GM13977 (cell line): ENCODE data around the gene CENPP.

Experiments used
- DNase-seq: peaks from one replicate; pipeline ENCODE4 v3.0.0; 2012; ENCODE audit warnings: low spot score
- in situ Hi-C: fragments of 300-500 bp; cut with MboI; formaldehyde crosslinking; loops from one replicate; pipeline ENCODE4 v1.12.0; 2022; ENCODE audit warnings: low sequenced_read_pairs, low pct_unique_long_range_greater_than_20kb, mixed read lengths, inconsistent platforms; ENCODE audit not compliant: unreplicated experiment
- TF ChIP-seq, protein P1 (sequence below): IDR thresholded peaks from 2 replicates; pipeline ENCODE4 v1.5.1; 2012; ENCODE audit warnings: mild to moderate bottlenecking, control low read depth; ENCODE audit not compliant: insufficient read depth; ENCODE audit errors: extremely low read depth, missing control alignments

The CENPP gene

GRCh38 chr9:92486371-92486770 is 160.6 kb downstream of the CENPP start:
- no peak for DNase-seq
- in situ Hi-C loops, result no loop called here
- TF ChIP-seq, protein P1, sequence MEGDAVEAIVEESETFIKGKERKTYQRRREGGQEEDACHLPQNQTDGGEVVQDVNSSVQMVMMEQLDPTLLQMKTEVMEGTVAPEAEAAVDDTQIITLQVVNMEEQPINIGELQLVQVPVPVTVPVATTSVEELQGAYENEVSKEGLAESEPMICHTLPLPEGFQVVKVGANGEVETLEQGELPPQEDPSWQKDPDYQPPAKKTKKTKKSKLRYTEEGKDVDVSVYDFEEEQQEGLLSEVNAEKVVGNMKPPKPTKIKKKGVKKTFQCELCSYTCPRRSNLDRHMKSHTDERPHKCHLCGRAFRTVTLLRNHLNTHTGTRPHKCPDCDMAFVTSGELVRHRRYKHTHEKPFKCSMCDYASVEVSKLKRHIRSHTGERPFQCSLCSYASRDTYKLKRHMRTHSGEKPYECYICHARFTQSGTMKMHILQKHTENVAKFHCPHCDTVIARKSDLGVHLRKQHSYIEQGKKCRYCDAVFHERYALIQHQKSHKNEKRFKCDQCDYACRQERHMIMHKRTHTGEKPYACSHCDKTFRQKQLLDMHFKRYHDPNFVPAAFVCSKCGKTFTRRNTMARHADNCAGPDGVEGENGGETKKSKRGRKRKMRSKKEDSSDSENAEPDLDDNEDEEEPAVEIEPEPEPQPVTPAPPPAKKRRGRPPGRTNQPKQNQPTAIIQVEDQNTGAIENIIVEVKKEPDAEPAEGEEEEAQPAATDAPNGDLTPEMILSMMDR, result no peak

GRCh38 chr9:92488681-92489550 is 163.2 kb downstream of the CENPP start:
- in situ Hi-C loops, result no loop called here
- DNase-seq, result no peak
- TF ChIP-seq, protein P1, result no peak

- TF ChIP-seq, protein P1, result no peak
- in situ Hi-C loops, result no loop called here
- DNase-seq, result no peak
These were observed 167.1 kb downstream of the CENPP start for GRCh38 chr9:92492781-92493401.

DNA sequence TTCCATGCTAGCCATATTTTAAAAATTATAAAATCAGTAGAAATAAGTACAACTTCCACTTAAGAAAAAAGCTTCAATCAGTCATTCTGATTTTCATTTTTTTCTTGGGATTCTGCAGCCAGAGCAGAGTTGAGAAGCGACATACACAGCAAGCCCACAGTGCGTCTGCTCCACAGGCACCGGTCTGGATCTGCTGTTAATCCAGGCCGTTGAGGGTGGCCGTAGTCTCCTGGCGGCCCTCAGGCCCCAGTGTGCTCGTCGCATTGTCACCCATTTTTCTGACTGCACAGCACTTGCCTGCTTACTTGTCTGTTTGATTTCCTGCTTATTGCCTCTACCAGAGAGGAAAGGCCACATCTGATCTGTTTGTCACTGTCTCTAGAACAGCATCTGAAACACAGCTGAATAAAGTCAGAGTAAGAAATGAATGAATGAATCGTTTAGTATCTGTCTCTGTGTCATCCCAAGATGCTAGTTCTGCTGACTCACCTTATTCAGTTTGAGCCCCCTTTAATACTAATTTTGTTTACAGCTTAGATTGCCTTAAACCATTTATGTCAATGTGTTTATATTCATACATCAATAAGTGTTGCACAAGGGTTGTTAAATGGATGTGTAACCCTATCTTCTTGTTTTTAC is 168.1 kb downstream of the CENPP start:
- in situ Hi-C loops, result no loop called here
- TF ChIP-seq, protein P1, result no peak
- DNase-seq, result no peak

DNA sequence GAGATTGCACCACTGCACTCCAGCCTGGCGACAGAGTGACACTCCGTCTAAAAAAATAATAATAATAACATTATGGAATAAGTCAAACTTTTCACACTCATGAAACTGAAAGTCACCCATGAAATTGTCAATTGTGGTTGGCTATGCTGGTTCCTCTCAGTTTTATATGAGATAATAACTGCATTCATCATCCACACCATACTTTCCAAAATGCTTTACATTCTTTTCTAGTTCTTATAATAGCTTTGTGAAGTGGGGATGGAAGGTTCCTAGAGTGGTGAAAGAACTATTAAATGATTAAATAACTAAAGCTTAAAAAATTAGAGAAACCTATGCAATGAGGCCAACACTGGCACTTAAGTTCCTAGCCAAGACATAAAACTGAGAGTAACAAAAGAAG is 169.1 kb downstream of the CENPP start:
- TF ChIP-seq, protein P1, result no peak
- DNase-seq, result no peak
- in situ Hi-C loops, result no loop called here

DNA sequence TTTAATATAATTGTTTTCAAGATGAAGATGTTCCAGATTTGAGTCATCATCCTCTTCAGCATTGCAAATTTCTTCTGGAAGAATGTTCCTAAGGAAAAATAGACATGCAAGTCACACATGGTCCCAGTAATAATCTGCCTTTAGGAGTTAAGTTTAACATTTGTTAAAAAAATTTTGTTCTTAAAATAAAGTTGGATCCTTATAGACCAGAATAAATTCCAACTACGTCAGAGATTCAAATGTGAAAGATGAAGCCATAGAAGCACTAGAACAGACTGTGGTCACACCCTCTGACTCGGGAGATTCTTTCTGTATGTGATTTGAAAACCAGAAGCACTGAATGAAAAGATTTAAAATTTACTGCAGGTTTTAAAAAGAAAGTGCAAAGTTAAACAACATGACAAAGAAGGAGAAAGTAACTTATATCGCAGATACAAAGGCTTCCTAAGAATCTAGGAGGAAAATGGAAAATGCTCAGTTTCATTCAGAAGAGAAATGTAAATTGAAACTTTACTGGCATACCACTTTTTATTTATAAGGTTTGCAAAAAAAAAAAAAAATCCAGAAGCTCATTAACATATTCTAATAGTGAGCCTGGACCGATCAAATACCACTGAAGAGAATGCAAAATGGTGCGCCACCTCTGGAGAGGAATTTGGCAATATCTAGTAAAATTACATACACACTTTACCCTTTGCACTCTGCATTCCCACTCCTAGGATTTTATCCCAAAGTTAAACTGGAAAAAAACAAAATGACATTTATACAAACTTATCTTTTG is 170.8 kb downstream of the CENPP start:
- in situ Hi-C loops, result no loop called here
- DNase-seq, result no peak
- TF ChIP-seq, protein P1, result no peak
